Neuron (in vitro differentiated cells): Measurements from ENCODE around the gene CD160.
A peak's percentile ranks its signal among the peaks of the same experiment; 100 is the strongest.

Source experiments
- H2AFZ ChIP-seq: one replicate; pipeline ENCODE4 v1.6.1; 2013; ENCODE audit warnings: low read depth, mild to moderate bottlenecking, inconsistent platforms, low read length, moderate library complexity
- H3K27me3 ChIP-seq: one replicate; pipeline ENCODE4 v1.6.1; 2013; ENCODE audit warnings: low read length; ENCODE audit not compliant: insufficient read depth
- H3K36me3 ChIP-seq: one replicate; pipeline ENCODE4 v1.6.1; 2013; ENCODE audit warnings: low read length; ENCODE audit not compliant: insufficient read depth
- H3K4me1 ChIP-seq: one replicate; pipeline ENCODE4 v1.6.1; 2013; ENCODE audit warnings: low read length; ENCODE audit not compliant: insufficient read depth
- H3K4me3 ChIP-seq: 2 replicates; pipeline ENCODE4 v1.5.1; 2013; ENCODE audit warnings: mild to moderate bottlenecking, low read length, moderate library complexity
- H3K9me3 ChIP-seq: one replicate; pipeline ENCODE4 v1.6.1; 2013; ENCODE audit warnings: low read length

Gene CD160

DNA sequence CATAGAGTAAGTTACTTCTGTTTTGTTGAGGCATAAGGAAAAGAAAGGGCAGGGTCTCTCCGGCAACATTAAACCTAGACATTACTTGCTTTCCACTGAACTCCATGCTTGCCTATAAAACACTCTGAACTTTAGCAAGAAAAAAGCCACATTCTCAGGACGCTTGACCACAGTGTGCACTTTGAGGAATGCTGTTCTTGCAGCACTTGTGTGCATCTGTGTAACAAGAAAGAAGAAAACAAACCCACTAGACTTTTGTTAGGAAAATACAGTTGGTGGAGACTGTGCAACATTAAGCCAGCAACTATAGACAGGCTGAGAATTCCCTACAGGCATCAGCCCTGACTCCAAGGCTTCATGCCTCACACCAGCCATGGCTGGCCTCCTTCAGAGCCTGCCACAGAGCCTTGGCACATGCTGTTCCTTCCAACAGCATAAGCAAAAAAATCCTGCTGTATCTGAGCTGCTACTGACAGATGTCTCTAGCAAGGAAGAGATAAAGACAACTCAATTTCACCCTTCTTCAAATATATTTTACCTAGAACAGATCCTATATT is 17.9 kb upstream of the CD160 start:
- no peak overlapping the region for H3K4me3 ChIP-seq
- no peaks in the 10 kb centered on the region for H3K9me3 ChIP-seq

DNA sequence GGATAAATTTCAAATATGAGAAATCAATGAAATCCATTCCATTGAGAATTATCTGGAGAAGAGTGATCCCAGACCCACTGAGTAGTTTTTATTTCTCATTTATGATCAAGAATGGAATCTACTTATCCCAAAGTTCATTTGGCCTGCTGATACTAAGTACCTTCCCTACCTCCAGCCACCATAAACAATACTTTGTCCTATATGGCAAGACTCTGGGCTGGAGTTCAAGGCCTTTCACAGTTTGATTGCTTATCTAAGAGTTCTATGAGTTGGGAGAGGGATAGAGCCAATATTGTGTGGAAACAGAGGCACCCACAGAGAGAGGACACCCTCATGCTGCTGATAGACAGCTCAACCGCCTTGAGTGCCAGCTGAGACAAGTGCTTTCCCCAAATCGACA is 17.2 kb upstream of the CD160 start:
- no peaks in the 10 kb centered on the region for H3K27me3 ChIP-seq
- H2AFZ ChIP-seq, result no peak overlapping the region
- no peaks in the 10 kb centered on the region for H3K36me3 ChIP-seq
- H3K4me1 ChIP-seq, result no peaks in the 10 kb centered on the region
- H3K9me3 ChIP-seq, result no peaks in the 10 kb centered on the region
- no peak overlapping the region for H3K4me3 ChIP-seq

More for the DNA sequence above, 17.9 kb upstream of the CD160 start:
- no peaks in the 10 kb centered on the region for H3K36me3 ChIP-seq
- no peaks in the 10 kb centered on the region for H3K4me1 ChIP-seq
- no peaks in the 10 kb centered on the region for H3K27me3 ChIP-seq
- no peak overlapping the region for H2AFZ ChIP-seq

DNA sequence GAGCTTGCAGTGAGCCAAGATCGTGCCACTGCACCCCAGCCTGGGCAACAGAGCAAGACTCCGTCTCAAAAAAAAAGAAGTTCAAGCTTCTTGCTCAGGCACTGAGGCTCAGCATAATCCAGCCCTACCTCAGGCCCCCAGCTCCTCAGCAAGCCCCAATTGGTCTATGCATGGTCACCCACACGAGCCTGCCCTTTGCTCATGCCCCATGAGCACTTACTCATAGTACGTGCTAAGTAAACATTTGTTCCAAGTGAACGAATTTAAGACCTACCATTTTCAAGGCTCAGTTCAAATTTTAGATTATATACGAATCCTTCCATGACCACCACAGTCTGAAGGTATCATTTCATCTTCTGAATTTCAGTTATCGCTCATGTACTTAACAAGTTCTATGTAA is 16.5 kb upstream of the CD160 start:
- H3K4me1 ChIP-seq, result no peaks in the 10 kb centered on the region
- H2AFZ ChIP-seq, result no peak overlapping the region

DNA sequence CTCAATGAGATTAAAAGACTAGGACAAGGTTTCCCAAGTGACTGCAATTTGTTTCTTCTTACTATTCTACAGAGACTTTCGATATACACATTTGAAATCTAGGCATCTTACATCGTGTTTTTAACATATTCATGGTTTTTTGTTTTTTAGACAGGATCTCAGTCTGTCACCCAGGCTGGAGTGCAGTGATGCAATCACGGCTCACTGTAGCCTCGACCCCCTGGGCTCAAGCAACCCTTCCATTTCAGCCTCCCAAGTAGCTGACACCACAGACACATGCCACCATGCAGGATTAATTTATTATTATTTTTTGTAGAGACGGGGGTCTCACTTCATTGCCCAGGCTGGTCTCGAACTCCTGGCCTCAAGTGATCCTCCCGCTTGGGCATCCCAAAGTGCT is 13.7 kb upstream of the CD160 start:
- no peaks in the 10 kb centered on the region for H3K36me3 ChIP-seq
- no peaks in the 10 kb centered on the region for H3K27me3 ChIP-seq
- H3K4me1 ChIP-seq, result no peaks in the 10 kb centered on the region
- H2AFZ ChIP-seq, result no peak overlapping the region
- H3K9me3 ChIP-seq, result no peaks in the 10 kb centered on the region
- H3K4me3 ChIP-seq, result no peak overlapping the region

More for the DNA sequence above, 16.5 kb upstream of the CD160 start:
- no peaks in the 10 kb centered on the region for H3K9me3 ChIP-seq
- no peaks in the 10 kb centered on the region for H3K36me3 ChIP-seq
- no peaks in the 10 kb centered on the region for H3K27me3 ChIP-seq
- no peak overlapping the region for H3K4me3 ChIP-seq

DNA sequence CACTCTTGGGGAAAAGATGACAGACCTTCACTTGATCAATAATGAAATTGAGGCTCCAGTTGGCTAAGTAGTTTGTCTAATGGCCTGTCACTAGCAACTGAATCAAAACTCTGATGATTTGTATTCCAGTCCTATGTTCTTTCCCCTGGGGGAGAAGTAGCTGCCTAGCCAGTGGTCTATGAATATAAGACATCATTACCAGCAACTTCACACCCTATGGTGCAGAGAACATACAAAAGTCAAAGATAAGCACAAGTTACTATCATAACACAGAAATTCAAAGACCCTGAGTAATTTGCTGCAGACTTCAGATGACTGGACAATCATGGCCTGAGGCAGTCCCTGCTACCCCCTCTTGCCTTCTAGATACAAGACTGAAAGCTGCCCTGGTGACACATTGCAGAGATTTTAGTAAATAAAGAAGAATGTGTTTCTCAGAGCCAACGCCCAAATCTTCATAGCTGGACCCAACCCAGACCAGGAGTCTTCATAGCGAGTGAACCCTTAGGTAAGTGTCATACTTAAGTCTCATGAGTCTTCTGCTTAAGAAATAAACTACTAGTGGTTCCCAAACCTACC is 13.1 kb upstream of the CD160 start:
- Histone ChIP-seq H3K9me3 (no peaks in the 10 kb centered on the region), H3K27me3 (no peaks in the 10 kb centered on the region), H3K36me3 (no peaks in the 10 kb centered on the region), H3K4me1 (no peaks in the 10 kb centered on the region), H2AFZ (no peak overlapping the region), H3K4me3 (no peak overlapping the region)

DNA sequence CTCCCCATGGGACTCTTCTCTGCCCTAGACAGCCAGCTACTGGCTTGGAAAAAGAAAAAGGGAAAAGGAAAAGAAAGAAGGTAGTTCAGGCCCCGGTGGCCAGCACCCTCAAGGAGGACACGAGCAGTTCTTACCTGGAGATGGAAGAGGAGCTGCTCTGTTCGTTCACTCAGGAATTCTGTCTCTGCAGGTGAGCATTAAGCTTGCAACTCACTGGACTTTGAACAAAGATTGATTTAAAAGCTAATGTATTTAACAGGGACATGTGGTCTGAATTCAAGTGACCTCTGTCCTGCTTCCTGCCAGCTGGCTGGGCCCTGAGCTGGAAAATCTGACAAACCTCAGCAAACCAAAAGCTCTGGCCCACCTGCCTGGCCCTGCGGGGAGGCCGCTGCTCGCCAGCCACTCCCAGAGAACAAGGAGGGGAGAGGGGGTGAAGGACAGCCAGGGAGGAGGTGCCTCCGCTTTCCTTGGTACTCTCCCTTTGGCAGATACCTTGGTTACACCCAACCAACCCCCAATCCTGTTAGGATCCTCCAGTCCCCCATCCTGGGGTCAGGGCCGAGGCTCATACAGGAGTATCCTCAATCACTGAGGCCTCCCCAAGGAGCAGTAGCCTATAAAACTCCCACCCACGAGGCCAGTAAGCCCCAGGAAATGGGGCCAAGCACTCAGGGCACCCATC is 12.0 kb upstream of the CD160 start, which contains the start of gene PDZK1:
PDZK1 (minus strand) TSS at position 186 of the 685 bp plus-strand sequence. CDS start 19,347 bp downstream, outside the sequence.
- H3K27me3 ChIP-seq, result no peaks in the 10 kb centered on the region
- H3K36me3 ChIP-seq, result no peaks in the 10 kb centered on the region
- no peaks in the 10 kb centered on the region for H3K4me1 ChIP-seq
- no peak within 1 kb of the TSS for H2AFZ ChIP-seq
- H3K9me3 ChIP-seq, result no peaks in the 10 kb centered on the region
- H3K4me3 ChIP-seq, result no peak within 1 kb of the TSS

DNA sequence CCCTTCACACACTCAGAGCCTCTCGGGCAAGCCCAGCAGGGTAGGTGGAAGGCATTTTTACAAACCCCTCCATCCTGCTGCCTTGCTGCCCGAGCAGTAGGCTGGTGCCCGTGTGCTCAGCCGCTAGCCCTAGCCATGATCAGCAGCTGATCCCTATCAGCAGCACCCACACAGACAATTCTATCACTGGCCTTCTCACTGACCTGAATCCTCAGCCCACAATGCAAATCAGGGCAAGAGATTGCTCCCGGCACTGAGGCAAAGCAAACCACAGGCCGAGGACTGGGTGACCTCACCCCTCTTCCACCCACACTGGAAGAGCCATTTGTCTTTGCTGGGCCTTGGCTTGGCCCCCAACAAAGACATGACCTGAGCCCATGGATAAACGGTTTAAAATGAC is 11.2 kb upstream of the CD160 start:
- H3K27me3 ChIP-seq, result no peaks in the 10 kb centered on the region
- H3K4me1 ChIP-seq, result no peaks in the 10 kb centered on the region
- no peaks in the 10 kb centered on the region for H3K36me3 ChIP-seq
- H2AFZ ChIP-seq, result no peak overlapping the region
- H3K4me3 ChIP-seq, result no peak overlapping the region
- H3K9me3 ChIP-seq, result no peaks in the 10 kb centered on the region

DNA sequence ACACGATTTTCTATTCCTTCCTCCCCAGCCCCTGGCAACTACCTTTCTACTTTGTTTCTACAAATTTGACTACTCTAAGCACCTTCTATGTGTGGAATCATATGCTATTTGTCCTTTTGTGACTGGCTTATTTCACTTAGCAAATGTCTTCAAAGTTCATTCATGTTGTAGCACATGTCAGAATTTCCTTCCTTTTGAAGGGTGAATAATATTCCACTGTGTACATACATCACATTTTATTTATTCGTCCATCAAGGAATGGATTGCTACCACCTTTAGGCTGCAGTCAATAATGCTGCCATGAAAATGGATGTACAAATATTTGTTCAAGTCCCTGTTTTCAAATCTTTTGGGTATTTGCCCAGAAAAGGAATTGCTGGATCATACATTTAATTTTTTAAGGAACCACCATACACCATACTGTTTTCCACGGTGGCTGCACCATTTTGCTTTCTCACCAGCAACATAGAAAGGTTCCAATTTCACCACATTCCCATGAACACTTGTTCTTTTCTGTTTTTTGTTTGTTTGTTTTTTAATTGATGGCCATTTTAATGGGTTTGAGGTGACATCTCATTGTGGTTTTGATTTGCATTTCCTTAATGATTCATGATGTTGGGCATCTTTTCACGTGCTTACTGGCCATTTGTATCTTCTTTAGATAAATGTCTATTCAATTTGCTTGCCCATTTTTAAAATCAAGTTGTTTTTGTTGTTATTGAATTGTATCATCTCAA is 8.8 kb upstream of the CD160 start:
- H3K9me3 ChIP-seq, result no peaks in the 10 kb centered on the region
- H3K4me1 ChIP-seq, result no peaks in the 10 kb centered on the region
- no peak overlapping the region for H2AFZ ChIP-seq
- H3K27me3 ChIP-seq, result no peaks in the 10 kb centered on the region
- H3K4me3 ChIP-seq, result no peak overlapping the region
- no peaks in the 10 kb centered on the region for H3K36me3 ChIP-seq

DNA sequence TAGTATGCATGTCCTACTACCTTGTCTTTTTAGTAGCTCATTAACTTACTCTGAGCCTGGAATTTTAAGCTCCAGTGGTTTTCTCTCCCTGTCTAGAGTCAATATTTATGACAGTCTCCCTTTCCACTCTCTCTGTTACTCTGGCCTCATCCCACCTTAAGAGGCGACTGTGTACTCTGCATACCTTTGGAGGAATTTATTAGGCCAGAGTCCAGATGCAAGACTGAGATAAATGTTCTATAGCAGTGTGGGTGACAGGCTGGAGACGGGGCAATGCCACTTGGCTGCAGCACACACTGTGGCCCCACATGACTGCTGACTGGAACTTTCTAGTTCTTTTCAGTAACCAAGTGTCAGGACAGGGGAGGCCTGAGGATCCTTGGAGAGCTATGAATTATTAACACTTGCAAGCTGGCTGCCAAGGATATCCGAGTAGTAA is 8.1 kb upstream of the CD160 start:
- Histone ChIP-seq H3K4me1 (peaks cover under 1% of the 10 kb centered on the region), H3K27me3 (no peaks in the 10 kb centered on the region), H3K9me3 (no peaks in the 10 kb centered on the region), H2AFZ (no peak overlapping the region), H3K4me3 (no peak overlapping the region), H3K36me3 (no peaks in the 10 kb centered on the region)

DNA sequence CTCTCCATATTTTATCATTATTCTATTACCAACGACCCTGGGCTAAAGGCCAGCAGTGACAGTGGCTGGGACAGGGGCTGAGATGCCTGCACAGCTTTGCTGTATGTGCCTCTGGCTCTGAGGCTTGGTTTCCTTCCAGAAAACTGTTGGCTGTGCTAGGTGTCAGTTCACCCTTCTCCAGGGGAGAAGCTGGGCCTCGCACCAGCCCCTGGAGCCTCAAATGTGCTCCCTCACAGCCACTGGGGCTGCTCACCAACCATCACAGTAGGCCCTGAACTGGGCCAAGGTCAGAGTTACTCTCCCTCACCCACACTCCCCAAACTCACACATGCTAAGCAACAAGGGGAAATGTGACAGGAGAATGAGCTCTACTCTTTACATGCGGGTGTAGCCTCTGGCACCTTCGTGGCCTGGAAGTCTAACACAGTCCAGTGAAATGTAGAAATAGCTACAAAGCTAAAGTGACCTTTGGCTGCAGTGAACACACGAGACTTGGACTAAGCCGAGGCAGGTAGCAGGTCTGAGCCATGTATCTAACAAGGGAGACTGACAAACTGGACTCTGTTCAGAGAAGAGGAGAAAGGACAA is 4.7 kb upstream of the CD160 start:
- H3K4me3 ChIP-seq, result no peak overlapping the region
- no peaks in the 10 kb centered on the region for H3K9me3 ChIP-seq
- no peaks in the 10 kb centered on the region for H3K36me3 ChIP-seq
- no peak overlapping the region for H2AFZ ChIP-seq
- peaks cover 10% of the 10 kb centered on the region for H3K4me1 ChIP-seq
- no peaks in the 10 kb centered on the region for H3K27me3 ChIP-seq

DNA sequence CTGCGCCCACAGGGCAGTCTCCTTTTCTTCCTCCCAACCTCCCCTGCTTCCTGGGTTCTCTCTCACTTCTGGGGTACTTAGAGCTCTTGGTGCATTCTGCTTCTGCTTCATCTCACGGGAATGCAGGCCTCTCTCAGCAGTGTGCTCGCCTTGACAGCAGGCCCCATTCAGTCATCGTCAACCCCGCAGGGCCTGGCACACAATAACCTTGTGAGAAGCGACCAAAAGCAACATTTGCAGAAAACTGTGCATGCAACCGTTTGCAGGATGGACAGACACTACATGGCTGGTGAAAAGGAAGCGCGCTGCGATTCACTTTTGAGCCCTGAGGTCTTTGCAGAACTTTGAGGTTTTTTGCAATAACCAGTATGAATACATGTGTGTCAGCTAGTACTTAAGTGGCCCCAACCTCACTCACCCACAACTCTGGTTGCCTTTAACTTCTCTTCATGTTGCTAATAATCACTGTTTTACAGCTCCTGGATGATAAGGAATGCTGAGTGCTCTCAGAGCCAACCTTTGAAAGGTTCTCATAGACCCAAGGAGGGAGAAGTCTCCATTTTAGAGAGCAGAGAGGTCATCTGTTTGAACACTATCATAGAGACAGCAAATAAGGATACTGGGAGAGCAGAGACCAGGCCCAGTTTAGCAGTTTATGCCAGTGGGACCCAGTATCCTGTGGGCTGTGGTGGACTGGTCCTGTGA is 2.5 kb upstream of the CD160 start:
- Histone ChIP-seq H2AFZ (peak overlapping the region; percentile 47), H3K4me1 (peaks cover 14% of the 10 kb centered on the region), H3K4me3 (no peak overlapping the region), H3K27me3 (no peaks in the 10 kb centered on the region), H3K9me3 (no peaks in the 10 kb centered on the region), H3K36me3 (no peaks in the 10 kb centered on the region)

DNA sequence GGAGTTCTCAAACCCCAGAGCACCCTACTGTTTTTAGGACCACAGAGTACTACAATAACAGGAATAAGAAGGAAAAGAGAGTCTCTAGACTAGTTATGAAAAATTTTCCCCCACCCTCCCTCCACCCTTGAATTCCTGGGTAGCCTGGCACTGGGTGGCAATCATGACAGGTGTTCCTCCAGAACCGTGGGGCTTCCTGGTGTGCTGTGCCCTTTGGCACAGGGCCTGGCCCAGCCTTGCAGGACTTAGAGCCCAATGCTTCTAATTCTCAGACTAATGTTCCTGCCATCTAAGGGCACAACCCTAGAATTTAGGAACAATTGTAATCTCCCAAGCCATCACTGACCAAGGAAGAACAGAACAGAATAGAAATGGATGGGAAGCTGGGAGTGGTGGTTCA is 1.5 kb upstream of the CD160 start:
- Histone ChIP-seq H3K27me3 (no peaks in the 10 kb centered on the region), H3K4me1 (peaks cover 14% of the 10 kb centered on the region), H3K36me3 (no peaks in the 10 kb centered on the region), H3K4me3 (no peak overlapping the region), H2AFZ (no peak overlapping the region), H3K9me3 (no peaks in the 10 kb centered on the region)
